GM12872 (cell line): Measurements from ENCODE around the gene IQSEC1.

Experiments used
- CTCF ChIP-seq: IDR thresholded peaks from 3 replicates; pipeline ENCODE4 v1.5.1; 2011; ENCODE audit warnings: low read depth, mild to moderate bottlenecking, low read length, moderate library complexity; ENCODE audit not compliant: insufficient read depth

IQSEC1 gene

GRCh38 chr3:12979947-12980487 lies 93.2 kb downstream of the IQSEC1 start:
- no peak for TF ChIP-seq CTCF

DNA sequence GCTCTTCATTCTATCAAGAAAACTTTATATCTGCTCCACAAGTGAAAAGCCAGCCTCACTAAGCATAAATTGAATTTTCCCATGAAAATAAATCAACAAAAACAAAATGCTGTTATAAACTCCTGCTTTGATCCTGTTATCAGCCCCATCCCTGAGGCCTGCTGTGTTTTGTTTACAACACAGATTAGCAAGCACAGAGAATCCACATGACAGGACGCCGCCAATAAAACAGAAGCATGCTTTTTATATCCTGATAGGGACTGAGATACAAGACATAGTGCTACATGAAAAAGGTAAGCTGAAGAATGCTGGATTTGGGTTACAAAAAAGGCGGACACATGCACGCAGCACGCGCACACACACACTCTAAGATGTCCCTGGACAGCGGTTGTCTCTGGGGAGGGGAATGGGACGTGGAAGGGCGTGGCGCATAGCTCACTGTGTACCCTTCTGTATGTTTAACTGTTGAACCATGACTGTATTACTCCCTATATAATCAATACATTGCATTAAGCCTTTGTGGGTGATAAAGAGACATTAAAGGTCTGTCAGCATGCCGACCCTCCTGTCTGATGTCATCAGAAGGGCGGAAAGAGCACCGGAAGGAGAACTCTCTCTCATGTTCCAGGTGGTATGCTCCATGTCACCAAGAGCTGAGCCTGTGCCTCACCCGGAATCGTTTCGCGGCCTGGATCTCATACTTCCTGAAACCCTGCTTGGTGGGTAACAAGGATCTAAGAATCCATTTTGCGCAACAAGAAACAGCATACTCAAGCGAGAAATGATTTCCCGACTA lies 93.9 kb downstream of the IQSEC1 start:
- TF ChIP-seq CTCF: no peak

DNA sequence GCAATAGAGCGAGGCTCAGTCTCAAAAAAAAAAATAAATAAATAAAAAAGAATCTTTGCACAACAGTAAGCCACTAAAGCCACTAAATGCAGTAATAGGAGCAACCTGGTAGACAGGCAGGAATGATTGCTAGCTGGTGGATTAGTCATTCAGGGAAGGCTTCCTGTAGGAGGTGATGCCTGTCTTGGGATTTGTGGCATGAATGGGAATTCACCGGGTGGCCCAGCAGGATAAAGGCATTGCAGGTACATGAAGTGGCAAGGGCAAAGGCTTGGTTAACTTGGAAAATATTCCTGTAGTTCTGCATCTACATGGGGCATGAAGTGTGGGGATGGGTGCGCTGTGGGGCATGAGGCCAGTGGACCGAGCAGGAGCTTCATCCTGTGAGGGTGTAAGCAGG lies 94.5 kb downstream of the IQSEC1 start:
- TF ChIP-seq CTCF: no peak

DNA sequence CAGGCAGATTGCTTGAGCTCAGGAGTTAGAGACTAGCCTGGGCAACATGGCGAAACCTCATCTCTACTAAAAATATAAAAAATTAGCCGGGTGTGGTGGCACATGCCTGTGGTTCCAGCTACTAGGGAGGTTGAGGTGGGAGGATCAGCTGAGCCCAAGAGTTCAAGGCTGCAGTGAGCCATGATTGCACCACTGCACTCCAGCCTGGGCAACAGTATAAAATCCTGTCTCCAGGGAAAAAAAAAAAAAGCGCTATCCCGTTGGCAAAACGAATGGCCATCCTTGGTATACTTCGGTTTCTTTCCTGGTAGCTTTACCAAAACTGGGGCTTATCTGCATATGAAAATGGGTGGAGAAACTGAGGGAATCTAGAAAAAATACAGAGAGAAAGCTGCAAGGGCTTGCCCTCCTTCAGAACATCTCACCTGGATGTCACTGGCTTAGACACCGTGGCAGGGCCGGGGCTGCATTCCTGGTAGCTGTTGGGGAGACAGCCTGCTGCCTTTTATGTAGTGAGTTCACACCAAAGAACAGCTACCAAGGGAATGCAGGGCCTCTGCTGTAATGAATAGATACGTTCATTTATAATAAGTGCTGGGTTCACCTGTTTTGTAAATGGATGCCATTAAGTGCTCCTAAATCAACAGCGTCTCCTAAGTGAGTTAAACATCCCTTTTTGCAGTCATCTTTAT lies 96.0 kb downstream of the IQSEC1 start:
- TF ChIP-seq CTCF: no peak

GRCh38 chr3:12975748-12976522 lies 97.3 kb downstream of the IQSEC1 start:
- no peak for TF ChIP-seq CTCF

GRCh38 chr3:12974819-12975218 lies 98.4 kb downstream of the IQSEC1 start:
- TF ChIP-seq CTCF: no peak

DNA sequence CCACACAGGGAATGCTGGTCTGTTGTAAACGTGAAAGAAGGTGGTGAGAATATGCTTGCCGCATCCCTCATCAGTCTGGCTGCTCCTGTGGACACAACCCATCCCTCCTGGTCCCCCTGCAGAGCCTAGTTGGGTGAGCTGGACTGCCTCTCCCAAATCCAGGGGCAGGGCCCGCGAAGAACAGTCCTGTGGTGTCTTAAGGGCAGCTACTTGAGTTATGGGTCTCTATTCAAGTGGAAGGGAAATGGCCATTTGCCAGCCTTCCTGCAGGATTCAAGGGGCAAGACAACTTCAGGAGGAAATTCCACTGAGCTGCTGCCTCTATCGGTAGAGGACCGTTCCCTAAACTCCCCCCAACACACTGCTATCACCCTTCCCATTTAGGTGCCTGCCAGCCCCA lies 98.9 kb downstream of the IQSEC1 start:
- no peak for TF ChIP-seq CTCF
